Endometrial microvascular endothelial cells (primary cell): ENCODE results near the gene ARL13A. TPM values are rescaled to one million over a fixed set of nuclear protein-coding genes. Genes with fewer than 3 reads are reported as not detected.

ENCODE experiments used
- in situ Hi-C: cut with HindIII; loops from 2 replicates; pipeline ENCODE4 v1.10.0; 2017; ENCODE audit warnings: low sequenced_read_pairs, low pct_unique_long_range_greater_than_20kb; ENCODE audit errors: inconsistent ontology term
- total RNA-seq: library from RNA; depleted of rRNA; stranded (reverse); fragments of >200 nt; gene quantifications from one replicate; pipeline ENCODE4 v1.2.3, GENCODE V29; 2015; ENCODE audit errors: inconsistent ontology term

The ARL13A gene
- total RNA-seq = not detected

- in situ Hi-C loops = no loop called here
These were observed at the start of gene ARL13A for GRCh38 chrX:100969408-100969807. Gene ARL13A (plus strand): TSS chrX:100969708. CDS start chrX:100973690, 3,982 bp downstream.

GRCh38 chrX:100924375-100924774, 45.1 kb upstream of the ARL13A start:
- in situ Hi-C loops = no loop called here

GRCh38 chrX:100926453-100926852, 43.1 kb upstream of the ARL13A start:
- in situ Hi-C loops = no loop called here

- in situ Hi-C loops = no loop called here
These were observed 40.6 kb upstream of the ARL13A start, which contains the start of gene XKRX for GRCh38 chrX:100928660-100929613. Gene XKRX (minus strand): TSS chrX:100928917. CDS start chrX:100928304, 613 bp downstream.

GRCh38 chrX:100931218-100931924, 38.1 kb upstream of the ARL13A start:
- in situ Hi-C loops = no loop called here

- in situ Hi-C loops = no loop called here
These were observed 37.6 kb upstream of the ARL13A start for GRCh38 chrX:100931925-100932285.

- in situ Hi-C loops = no loop called here
These were observed 33.7 kb upstream of the ARL13A start for GRCh38 chrX:100935767-100936166.

- in situ Hi-C loops = no loop called here
These were observed 30.2 kb upstream of the ARL13A start for GRCh38 chrX:100939333-100939732.

GRCh38 chrX:100944601-100945000, 24.9 kb upstream of the ARL13A start:
- in situ Hi-C loops = no loop called here

GRCh38 chrX:100946299-100946927, 23.1 kb upstream of the ARL13A start:
- in situ Hi-C loops = no loop called here

- in situ Hi-C loops = no loop called here
These were observed 21.0 kb upstream of the ARL13A start for GRCh38 chrX:100948557-100948956.

- in situ Hi-C loops = no loop called here
These were observed 6.7 kb upstream of the ARL13A start for GRCh38 chrX:100962811-100963210.

- in situ Hi-C loops = no loop called here
These were observed 5.1 kb upstream of the ARL13A start for GRCh38 chrX:100964362-100964761.

GRCh38 chrX:100969936-100970335, 428 bp downstream of the ARL13A start:
- in situ Hi-C loops = no loop called here

- in situ Hi-C loops = no loop called here
These were observed 3.9 kb downstream of the ARL13A start for GRCh38 chrX:100973411-100973810.

GRCh38 chrX:100975212-100975611, 5.7 kb downstream of the ARL13A start:
- in situ Hi-C loops = no loop called here

GRCh38 chrX:100976211-100976610, 6.7 kb downstream of the ARL13A start:
- in situ Hi-C loops = no loop called here

GRCh38 chrX:100979881-100980607, 10.5 kb downstream of the ARL13A start:
- in situ Hi-C loops = no loop called here
